Endodermal cell (in vitro differentiated cells): ENCODE results near the gene KRTAP9-2. TPM values are rescaled to one million over a fixed set of nuclear protein-coding genes. Genes with fewer than 3 reads are reported as not detected.
"Not testable (repeated sequence)": the region's sequence is repeated elsewhere in the genome, so short reads cannot be mapped to it uniquely, and the experiment has no call there.

Experiments
- DNase-seq: peaks from one replicate; pipeline ENCODE4 v3.0.0-alpha.2; 2017
- H3K27ac ChIP-seq: 2 replicates; pipeline ENCODE4 v1.5.1; 2013; ENCODE audit warnings: mild to moderate bottlenecking, low read depth, low read length, moderate library complexity
- H3K27me3 ChIP-seq: 2 replicates; pipeline ENCODE4 v1.6.1; 2013; ENCODE audit warnings: mild to moderate bottlenecking, low read length, moderate library complexity; ENCODE audit not compliant: insufficient read depth, control insufficient read depth, poor library complexity, severe bottlenecking
- H3K36me3 ChIP-seq: 2 replicates; pipeline ENCODE4 v1.7.0; 2013; ENCODE audit warnings: mild to moderate bottlenecking, low read length, moderate library complexity; ENCODE audit not compliant: control insufficient read depth, insufficient read depth
- H3K4me1 ChIP-seq: one replicate; pipeline ENCODE4 v1.7.0; 2013; ENCODE audit warnings: low read length; ENCODE audit not compliant: control insufficient read depth, insufficient read depth
- H3K4me3 ChIP-seq: 2 replicates; pipeline ENCODE4 v1.5.1; 2013; ENCODE audit warnings: mild to moderate bottlenecking, low read length, moderate library complexity
- H3K9ac ChIP-seq: 2 replicates; pipeline ENCODE4 v1.6.1; 2013; ENCODE audit warnings: mild to moderate bottlenecking, low read length, moderate library complexity; ENCODE audit not compliant: poor library complexity, severe bottlenecking; ENCODE audit errors: extremely low read depth
- H3K9me3 ChIP-seq: 2 replicates; pipeline ENCODE4 v1.6.1; 2013; ENCODE audit warnings: mild to moderate bottlenecking, low read length, moderate library complexity; ENCODE audit not compliant: control insufficient read depth
- H3K27ac Mint-ChIP-seq: 2 replicates; pipeline ENCODE4 v1.8.0; 2020; ENCODE audit warnings: mixed read lengths
- H3K27me3 Mint-ChIP-seq: 2 replicates; pipeline ENCODE4 v1.8.0; 2021; ENCODE audit warnings: mild to moderate bottlenecking, mixed read lengths; ENCODE audit not compliant: insufficient read depth
- H3K36me3 Mint-ChIP-seq: 2 replicates; pipeline ENCODE4 v1.8.0; 2020; ENCODE audit warnings: low read depth, mixed read lengths
- H3K4me1 Mint-ChIP-seq: 2 replicates; pipeline ENCODE4 v1.8.0; 2020; ENCODE audit warnings: mixed read lengths
- H3K4me3 Mint-ChIP-seq: 2 replicates; pipeline ENCODE4 v1.8.0; 2020; ENCODE audit warnings: mild to moderate bottlenecking, moderate library complexity, mixed read lengths
- H3K9me3 Mint-ChIP-seq: 2 replicates; pipeline ENCODE4 v1.8.0; 2020; ENCODE audit warnings: mild to moderate bottlenecking, mixed read lengths
- WGBS, 2 experiments: methylation state at CpG; one replicate each; pipeline versions ENCODE4 v1.1.5 to v1.1.7; 2013; ENCODE audit warnings: missing lambda C conversion rate in 2 of 2, mixed read lengths in 1 of 2; ENCODE audit not compliant: insufficient coverage in 1 of 2, insufficient read length in 1 of 2; 5-methylcytosine and 5-hydroxymethylcytosine counted together
- total RNA-seq, 2 donors: library from RNA; stranded (reverse); fragmentation: NEBNext Ultra II Directional in 1 of 2; extraction: Animal tissue kit (Norgen Biotek cat#: 25700) in 1 of 2; gene quantifications; 2 replicates in 1 of 2; 3 replicates in 1 of 2; pipeline ENCODE4 v1.2.1, GENCODE V29; 2021
- TF ChIP-seq, protein P1 (sequence below): fragments of 200-600 bp; sonication (generic); conservative IDR thresholded peaks from 2 replicates; pipeline ENCODE4 v1.5.0; 2021; ENCODE audit warnings: antibody characterized with exemption, mild to moderate bottlenecking

Gene KRTAP9-2
- total RNA-seq, 2 donors from 2014 or later, result not detected

DNA sequence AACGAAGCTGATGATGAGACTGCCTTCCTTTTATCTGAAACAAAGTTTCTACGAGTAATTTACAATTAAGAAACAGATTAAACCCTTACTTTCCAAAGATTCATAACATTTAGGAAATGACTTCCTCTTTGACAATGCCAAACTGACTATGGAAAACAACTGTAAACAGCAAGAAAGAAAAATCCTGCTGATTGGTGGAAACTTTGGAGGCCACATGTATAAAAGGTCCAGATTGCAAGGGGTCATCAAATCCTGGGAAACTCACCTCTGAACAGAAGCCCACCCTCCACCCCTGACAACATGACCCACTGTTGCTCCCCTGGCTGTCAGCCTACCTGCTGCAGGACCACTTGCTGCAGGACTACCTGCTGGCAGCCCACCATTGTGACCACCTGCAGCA, 38.6 kb downstream of the KRTAP9-2 start, which contains the start of gene KRTAP9-6:
TSS of gene KRTAP9-6 (plus strand) at position 301 of the 400 bp plus-strand sequence. CDS start at position 301, 0 bp downstream.
- Histone ChIP-seq H3K36me3 (no peaks in the 10 kb centered on the region), H3K27me3 (peaks cover 22% of the 10 kb centered on the region), H3K27ac (no peak within 1 kb of the TSS), H3K4me3 (no peak within 1 kb of the TSS), H3K4me1 (no peaks in the 10 kb centered on the region), H3K9me3 (no peaks in the 10 kb centered on the region), H3K9ac (no peak within 1 kb of the TSS)
- Mint-ChIP-seq H3K4me1 (no peaks in the 10 kb centered on the region), H3K36me3 (no peaks in the 10 kb centered on the region), H3K4me3 (no peak within 1 kb of the TSS), H3K27me3 (peaks cover 23% of the 10 kb centered on the region), H3K9me3 (no peaks in the 10 kb centered on the region), H3K27ac (no peak within 1 kb of the TSS)
- DNase-seq, result no peak
- WGBS, 2 experiments, result 71 to 86% methylated on average over 1 to 2 of the region's 2 CpGs
- TF ChIP-seq, protein P1, sequence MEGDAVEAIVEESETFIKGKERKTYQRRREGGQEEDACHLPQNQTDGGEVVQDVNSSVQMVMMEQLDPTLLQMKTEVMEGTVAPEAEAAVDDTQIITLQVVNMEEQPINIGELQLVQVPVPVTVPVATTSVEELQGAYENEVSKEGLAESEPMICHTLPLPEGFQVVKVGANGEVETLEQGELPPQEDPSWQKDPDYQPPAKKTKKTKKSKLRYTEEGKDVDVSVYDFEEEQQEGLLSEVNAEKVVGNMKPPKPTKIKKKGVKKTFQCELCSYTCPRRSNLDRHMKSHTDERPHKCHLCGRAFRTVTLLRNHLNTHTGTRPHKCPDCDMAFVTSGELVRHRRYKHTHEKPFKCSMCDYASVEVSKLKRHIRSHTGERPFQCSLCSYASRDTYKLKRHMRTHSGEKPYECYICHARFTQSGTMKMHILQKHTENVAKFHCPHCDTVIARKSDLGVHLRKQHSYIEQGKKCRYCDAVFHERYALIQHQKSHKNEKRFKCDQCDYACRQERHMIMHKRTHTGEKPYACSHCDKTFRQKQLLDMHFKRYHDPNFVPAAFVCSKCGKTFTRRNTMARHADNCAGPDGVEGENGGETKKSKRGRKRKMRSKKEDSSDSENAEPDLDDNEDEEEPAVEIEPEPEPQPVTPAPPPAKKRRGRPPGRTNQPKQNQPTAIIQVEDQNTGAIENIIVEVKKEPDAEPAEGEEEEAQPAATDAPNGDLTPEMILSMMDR, result no peak

DNA sequence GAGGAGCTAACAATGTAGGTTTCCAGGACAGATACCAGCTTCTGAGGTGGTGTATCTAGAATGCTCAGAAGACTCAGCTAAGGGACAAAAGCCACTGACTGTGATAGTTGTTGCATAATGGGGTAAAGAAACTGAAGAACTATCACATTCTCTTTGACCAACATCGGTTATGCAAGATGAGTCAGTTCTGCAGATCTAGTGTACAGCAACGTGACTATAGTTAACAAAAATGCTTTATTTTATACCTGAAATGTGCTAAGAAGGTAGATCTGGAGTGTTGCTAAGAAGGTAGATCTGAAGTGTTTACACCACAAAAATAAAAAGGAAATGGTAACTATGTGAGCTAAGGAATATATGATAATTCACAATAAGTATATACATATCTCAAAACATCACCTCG, 41.3 kb downstream of the KRTAP9-2 start:
- no peaks in the 10 kb centered on the region for H3K36me3 Mint-ChIP-seq
- TF ChIP-seq, protein P1, result no peak
- no peak overlapping the region for H3K27ac Mint-ChIP-seq
- H3K9me3 Mint-ChIP-seq, result no peaks in the 10 kb centered on the region
- 92% methylated on average over 2 of the region's 3 CpGs; no CpG with 5 or more reads in 1 of the 2 experiments for WGBS, 2 experiments
- Histone ChIP-seq H3K36me3 (no peaks in the 10 kb centered on the region), H3K9me3 (no peaks in the 10 kb centered on the region), H3K9ac (no peak overlapping the region), H3K27ac (no peak overlapping the region), H3K27me3 (peaks cover 22% of the 10 kb centered on the region), H3K4me1 (no peaks in the 10 kb centered on the region), H3K4me3 (no peak overlapping the region)
- peaks cover 12% of the 10 kb centered on the region for H3K27me3 Mint-ChIP-seq
- H3K4me3 Mint-ChIP-seq, result no peak overlapping the region
- DNase-seq, result no peak
- no peaks in the 10 kb centered on the region for H3K4me1 Mint-ChIP-seq

DNA sequence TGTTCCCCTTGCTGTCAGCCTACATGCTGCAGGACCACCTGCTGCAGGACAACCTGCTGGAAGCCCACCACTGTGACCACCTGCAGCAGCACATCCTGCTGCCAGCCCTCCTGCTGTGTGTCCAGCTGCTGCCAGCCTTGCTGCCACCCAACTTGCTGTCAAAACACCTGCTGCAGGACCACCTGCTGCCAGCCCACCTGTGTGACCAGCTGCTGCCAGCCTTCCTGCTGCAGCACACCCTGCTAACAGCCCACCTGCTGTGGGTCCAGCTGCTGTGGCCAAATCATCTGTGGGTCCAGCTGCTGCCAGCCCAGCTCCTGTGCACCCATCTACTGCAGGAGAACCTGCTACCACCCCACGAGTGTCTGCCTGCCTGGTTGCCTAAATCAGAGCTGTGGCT, 44.9 kb downstream of the KRTAP9-2 start:
- H3K4me1 Mint-ChIP-seq, H3K4me1 ChIP-seq, H3K9ac ChIP-seq, H3K9me3 ChIP-seq, H3K27ac ChIP-seq, H3K27me3 Mint-ChIP-seq, H3K4me3 Mint-ChIP-seq, H3K4me3 ChIP-seq, DNase-seq, H3K36me3 ChIP-seq, H3K36me3 Mint-ChIP-seq, H3K27ac Mint-ChIP-seq, H3K9me3 Mint-ChIP-seq: not testable (repeated sequence)
- H3K27me3 ChIP-seq, result peaks cover 20% of the 10 kb centered on the region
- 79% methylated on average over 1 of the region's 1 CpG; no CpG with 5 or more reads in 1 of the 2 experiments for WGBS, 2 experiments

GRCh38 chr17:41271858-41272257, 45.4 kb downstream of the KRTAP9-2 start:
- Histone ChIP-seq H3K4me1 (no peaks in the 10 kb centered on the region), H3K9me3 (no peaks in the 10 kb centered on the region), H3K27me3 (peaks cover 23% of the 10 kb centered on the region), H3K9ac (no peak overlapping the region), H3K36me3 (no peaks in the 10 kb centered on the region), H3K27ac (no peak overlapping the region), H3K4me3 (no peak overlapping the region)
- Mint-ChIP-seq H3K4me3 (no peak overlapping the region), H3K27ac (no peak overlapping the region), H3K36me3 (no peaks in the 10 kb centered on the region), H3K9me3 (no peaks in the 10 kb centered on the region), H3K4me1 (no peaks in the 10 kb centered on the region), H3K27me3 (peaks cover 9% of the 10 kb centered on the region)
- no peak for DNase-seq
- WGBS, 2 experiments, result 90 to 100% methylated on average over 1 of the region's 1 CpG
- TF ChIP-seq, protein P1, result no peak

DNA sequence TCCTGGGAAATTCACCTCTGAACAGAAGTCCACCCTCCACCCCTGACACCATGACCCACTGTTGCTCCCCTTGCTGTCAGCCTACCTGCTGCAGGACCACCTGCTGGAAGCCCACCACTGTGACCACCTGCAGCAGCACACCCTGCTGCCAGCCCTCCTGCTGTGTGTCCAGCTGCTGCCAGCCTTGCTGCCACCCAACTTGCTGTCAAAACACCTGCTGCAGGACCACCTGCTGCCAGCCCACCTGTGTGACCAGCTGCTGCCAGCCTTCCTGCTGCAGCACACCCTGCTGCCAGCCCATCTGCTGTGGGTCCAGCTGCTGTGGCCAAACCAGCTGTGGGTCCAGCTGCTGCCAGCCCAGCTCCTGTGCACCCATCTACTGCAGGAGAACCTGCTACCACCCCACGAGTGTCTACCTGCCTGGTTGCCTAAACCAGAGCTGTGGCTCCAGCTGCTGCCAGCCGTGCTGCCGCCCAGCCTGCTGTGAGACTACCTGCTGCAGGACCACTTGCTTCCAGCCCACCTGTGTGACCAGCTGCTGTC, 49.3 kb downstream of the KRTAP9-2 start, which contains the start of gene KRTAP9-7:
TSS of gene KRTAP9-7 (plus strand) at position 51 of the 543 bp plus-strand sequence. CDS start at position 51, 0 bp downstream.
- H3K4me3 ChIP-seq, H3K4me1 ChIP-seq, H3K9me3 ChIP-seq, DNase-seq, H3K27ac ChIP-seq, H3K36me3 Mint-ChIP-seq, H3K27ac Mint-ChIP-seq, H3K4me1 Mint-ChIP-seq, H3K9me3 Mint-ChIP-seq, H3K27me3 Mint-ChIP-seq, H3K36me3 ChIP-seq, H3K4me3 Mint-ChIP-seq, H3K9ac ChIP-seq: not testable (repeated sequence)
- 80% methylated on average over 3 of the region's 3 CpGs; no CpG with 5 or more reads in 1 of the 2 experiments for WGBS, 2 experiments
- H3K27me3 ChIP-seq, result peaks cover 31% of the 10 kb centered on the region
